ENCODE measurements around the gene MICAL2.

The MICAL2 gene

DNA sequence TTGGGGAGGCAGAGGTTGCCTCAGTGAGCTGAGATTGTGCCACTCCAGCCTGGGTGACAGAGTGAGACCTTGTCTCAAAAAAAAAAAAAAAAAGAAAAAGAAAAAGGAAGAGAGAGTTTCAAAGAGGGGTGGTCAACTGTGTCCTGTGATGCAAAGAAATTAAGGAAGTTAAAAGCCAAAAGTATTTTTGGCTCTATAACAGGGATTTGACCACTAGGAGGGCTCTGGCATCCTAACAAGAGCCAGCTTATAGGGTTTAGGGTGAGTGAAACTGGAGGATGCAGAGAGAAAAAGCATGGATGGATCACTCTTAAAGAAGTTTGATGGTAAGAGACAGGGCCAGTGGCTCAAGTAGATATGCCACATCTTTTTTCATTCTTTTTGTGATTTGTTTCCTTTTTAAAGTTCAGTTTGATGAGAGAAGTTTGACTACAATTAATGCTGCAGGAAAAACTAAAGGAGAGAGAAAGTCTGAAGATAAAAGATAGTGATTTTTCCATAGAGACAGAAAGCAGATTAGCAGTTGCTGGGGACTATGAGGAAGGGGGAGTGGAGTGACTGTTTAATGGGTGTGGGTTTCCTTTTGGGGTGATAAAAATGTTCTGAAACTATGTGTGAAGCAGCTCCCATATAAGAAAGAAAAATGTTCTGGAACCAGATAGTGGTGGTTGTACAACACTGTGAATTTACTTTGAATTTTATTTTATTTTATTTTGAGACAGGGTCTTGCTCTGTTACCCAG is 11.1 kb upstream of the MICAL2 start:
- DNase-seq (ENCODE audit: low spot score), result no peak

DNA sequence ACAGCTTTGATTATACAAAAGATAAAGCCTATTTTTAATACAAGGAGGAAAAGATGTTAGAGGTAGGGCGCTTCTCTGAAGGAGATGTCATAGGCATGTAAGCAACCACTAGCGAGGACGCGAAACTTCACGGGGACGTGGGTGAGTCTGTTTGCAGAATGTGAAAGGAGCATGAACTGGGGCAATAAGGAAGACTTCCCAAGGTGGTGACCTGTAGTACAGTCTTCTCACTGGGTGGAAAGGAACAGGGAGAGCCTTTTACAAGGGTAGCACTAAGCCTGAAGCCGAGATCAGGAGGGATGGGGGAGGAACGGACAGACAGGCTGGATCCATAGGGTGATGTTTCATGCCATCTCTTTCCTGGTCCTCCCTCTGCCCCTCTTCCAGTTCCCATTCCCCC is 10.0 kb upstream of the MICAL2 start:
- no peak for DNase-seq (ENCODE audit: low spot score)

DNA sequence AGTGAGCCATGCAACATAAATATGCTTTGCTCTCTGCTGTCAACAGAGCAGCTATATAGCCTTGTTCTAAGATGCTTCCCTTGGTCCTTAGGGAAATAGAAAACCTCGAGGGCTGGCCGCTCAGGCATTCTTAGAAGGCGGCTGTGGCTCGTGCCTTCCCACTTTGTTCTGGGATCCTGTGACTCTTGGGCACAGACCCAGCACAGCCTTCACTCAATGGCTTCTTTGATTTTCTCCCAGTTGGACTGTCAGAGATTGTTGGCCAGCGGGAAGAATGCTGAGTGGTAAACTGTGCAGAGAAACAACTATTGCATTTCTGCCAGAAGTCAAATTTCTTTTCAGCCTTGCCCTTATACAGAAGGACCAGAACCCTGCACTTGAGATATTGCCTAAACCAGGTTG is 9.5 kb upstream of the MICAL2 start:
- peak; percentile 95 for DNase-seq (ENCODE audit: low spot score)

DNA sequence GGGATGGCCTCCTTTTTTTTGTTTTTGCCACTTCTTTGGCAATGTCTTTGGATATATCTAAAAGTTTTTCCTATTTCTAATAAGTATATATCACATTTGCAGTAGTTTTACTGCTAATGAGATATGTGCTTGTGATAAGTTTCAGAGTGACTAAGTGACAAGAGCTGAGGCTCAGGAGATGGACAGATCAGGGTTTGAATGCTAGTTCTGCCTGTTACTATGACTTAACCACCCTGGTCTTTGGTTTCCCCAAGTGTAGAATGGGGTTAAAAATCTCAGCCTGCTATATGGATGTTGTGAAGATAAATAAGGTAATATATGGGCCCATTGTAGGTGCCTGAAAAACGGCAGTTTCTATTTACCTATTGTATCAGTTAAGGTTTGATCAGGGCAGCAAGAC is 9.1 kb upstream of the MICAL2 start:
- no peak for DNase-seq (ENCODE audit: low spot score)

DNA sequence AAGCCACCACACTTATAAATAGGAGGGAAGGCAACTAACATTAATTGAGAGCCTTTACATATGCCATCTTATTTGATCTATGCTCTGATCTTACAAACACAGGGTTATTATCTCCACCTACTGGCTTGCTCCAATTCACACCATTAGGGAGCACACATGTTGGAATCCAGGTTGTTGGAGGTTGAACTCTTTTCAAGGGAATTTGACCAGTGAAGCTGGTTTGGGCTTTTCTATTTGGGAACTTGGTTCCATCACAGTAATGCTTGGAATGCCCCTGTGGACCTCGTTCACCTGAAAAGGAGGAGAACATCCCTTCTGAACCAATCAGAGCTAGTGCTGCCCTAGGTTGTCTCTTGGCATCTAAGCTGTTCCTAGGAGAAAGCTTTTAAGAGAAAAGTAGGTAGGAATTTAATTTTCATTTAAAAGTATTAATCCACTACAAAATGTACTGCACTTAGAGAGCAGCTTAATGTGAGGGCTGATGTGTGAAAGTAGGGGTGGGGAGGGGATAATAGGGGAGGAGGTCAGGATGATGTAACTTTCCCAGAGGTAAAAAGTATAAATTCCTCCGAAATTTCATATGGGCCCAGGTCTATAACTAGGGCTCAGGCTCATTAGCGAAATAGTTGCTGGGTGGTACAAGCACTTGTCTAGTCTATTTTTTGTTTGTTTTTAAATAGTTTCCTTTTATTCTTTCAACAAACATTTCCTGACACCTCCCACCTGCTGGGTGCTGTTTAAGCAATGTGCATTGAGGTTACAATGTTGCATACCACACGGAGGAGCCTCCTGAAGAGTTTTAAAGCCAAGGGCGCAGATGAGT is 7.6 kb upstream of the MICAL2 start:
- DNase-seq (ENCODE audit: low spot score), result no peak

DNA sequence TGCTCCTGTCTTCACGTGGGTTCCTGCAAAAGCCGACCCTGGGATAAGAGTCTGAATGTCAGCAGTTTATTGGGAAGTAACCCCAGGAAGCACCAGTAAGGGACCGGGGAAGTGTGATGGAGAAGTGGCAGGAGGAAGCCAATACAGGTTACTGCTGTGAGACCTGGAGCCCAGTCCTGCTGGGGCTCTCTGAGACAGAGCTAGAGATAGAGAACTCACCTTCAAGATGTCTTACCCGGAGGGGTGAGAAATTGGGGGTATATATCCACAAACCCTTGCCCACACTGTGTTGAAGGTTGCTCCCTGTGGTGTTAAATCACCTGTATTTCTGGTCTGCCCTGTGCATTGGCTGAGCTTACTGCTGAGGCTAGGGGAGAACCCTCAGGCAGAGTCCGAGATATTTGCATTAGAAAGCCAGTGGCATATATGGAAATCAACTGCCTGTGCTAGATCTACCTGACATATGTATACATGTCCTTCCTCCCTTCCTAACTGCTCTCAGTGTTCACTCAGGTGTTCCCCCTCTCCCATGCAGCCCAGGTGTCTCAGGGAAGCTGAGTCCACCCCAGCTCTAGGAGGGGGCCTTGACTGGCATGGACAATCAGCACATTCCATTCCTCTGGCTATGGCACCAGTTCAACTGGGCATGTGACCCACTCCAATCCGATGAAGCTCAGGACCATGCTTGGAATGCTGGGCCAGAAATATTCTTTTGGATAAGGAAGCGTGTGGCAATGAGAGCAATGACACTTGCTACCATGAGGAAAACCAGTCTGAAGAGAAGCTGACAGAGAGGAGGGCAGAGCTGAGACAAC is 6.8 kb upstream of the MICAL2 start:
- no peak for DNase-seq (ENCODE audit: low spot score)

DNA sequence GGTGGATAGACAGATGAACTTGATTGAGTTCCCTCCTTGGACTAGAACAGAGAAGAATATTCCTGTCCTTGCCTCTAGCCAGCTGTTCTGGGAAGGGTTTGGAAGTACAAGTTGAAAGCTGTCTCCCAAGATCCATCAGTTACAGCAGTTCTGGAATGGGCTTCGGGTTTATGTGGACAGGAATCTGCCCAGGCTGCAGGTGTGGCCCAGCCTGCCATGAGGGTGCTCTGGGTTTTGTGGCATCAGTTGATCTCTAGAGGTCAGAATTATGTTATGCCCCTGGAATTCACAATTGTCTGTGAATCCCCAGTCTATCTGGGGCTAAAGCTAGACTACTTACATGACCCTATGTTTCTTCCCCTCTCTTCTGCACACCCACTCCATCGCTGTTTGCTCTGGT is 4.9 kb upstream of the MICAL2 start:
- DNase-seq (ENCODE audit: low spot score), result no peak

DNA sequence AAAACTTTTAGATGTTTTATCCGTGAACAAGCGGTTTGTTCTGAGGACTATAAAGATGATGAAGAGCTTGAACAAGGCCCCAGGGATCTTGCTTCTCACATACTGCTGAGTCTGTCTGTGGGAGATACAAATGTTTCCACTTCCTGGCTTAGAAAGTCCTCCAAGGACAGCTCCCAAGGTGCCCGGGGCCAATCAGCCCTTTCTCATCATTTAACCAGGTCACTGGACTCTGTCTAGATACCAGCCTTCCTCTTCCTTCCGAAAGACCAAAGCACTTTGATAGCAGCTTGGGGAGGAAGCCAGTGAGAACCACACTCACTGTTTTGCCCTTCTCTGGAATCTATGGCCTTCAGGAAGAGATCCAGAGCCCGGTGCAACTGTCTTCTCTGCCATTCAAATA is 4.3 kb upstream of the MICAL2 start:
- DNase-seq (ENCODE audit: low spot score), result no peak

DNA sequence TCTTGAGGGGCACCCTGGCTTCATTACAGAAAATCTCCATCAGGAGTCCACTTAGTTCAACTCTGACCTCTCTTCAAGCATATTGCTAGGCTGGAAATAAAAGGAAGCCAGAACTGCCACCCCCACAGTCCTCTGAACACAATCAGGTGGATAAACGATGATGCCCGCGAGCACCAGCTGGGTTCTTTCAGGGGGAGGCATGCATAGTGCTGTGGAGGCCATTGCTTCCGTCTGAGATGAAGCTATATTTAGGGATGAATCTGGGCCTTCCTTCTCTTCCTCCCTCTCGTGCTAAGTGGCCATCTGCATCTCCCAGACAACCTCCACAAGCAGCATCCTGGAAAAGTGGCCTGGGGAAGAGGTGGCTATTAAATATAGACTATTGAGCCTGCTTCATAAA is 3.9 kb upstream of the MICAL2 start:
- no peak for DNase-seq (ENCODE audit: low spot score)

DNA sequence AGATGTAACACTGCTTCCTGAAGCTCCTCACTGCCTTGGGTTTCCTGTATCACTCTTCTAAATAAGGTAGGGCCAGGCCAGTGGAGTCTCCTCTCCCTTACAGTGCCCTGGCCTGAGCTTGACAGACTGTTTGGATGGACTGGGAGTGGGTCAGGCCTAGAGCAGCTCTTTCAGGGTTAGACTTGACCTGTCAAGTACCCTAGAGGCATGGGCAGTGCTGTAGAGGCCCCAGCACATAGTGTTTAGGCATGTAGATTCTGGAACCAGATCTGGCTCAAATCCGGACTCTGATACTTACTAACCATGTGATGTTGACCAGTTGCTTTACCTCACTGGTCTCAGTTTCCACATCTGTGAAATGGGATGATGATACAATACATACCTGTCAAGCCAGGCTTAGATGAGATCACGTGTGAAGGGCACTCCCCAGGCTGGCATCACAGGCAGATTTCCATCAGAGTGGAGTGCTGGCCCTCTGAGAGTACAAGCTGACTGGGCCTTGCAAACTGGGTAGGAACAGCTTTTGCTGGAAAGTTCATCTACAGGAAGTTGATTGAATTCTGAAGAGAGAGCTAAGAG is 1.4 kb upstream of the MICAL2 start:
- DNase-seq (ENCODE audit: low spot score), result no peak

DNA sequence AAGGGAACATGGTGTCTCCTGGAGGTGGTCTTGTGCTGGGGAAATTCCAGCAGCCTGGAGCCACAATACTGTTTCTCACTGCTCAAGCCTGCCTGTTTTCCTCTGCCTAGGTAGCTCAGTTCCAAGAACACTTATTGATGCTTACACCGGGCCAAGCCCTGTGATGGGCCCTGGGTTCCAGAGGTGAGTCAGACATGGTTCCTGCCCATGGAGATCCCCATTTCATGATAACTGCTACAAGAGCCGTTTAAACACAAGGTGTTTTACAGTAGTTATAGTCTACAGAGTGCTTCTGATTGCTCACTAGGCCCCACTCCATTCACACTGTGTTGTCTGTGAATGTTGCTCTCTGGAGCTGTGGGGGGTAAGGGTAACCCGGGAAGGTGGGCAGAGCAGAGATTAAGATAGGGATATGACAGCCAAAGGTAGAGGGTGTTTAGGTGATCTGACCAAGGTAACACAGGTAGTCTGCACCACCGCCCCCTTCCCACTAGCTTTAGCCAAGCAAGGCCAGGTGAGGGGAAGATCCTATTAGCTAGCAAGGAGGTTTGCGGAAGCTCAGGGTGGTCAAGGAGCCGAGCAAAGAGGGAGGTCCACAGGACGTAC is 696 bp upstream of the MICAL2 start:
- no peak for DNase-seq (ENCODE audit: low spot score)

DNA sequence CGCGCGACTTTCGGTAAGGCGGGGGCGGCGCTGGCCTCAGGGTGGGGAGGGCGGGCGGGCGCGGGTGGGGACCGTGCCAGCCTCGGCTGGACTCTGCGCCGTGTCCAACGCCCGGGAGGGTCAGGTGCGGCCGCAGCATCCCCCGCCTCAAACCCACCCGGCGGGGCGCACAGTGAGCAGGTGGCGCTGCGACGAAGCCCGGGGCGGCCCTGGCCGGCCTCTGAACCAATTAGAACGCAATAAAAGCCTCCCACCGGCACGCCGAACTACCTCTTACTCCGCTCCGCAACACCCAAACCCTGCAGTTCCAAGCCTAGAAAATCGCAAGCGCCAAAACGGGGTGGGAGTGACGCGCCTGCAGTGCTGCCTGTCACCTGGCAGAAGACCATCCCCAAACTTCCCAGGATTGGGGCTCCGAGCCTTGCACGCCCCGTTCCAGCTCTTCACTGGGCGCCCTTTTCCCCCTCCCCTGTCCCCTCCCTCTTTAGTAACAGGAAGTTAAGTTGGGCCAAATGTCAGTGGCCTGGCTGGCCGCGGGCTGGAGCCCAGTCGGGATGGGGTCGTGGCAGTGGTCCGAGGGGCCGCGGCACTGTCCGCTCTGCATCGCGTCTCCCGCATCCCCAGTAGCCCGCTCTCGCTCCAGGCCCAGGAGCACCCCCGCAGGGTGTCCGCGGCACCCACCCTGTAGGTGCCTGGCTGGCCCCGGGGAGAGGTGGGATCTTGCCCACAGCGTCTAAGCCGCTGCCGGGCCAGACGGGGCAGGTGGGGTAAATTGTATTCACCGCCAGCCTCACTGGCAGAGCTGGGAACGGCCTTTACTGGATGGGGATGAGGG is 541 bp downstream of the MICAL2 start:
- DNase-seq (ENCODE audit: low spot score), result no peak

DNA sequence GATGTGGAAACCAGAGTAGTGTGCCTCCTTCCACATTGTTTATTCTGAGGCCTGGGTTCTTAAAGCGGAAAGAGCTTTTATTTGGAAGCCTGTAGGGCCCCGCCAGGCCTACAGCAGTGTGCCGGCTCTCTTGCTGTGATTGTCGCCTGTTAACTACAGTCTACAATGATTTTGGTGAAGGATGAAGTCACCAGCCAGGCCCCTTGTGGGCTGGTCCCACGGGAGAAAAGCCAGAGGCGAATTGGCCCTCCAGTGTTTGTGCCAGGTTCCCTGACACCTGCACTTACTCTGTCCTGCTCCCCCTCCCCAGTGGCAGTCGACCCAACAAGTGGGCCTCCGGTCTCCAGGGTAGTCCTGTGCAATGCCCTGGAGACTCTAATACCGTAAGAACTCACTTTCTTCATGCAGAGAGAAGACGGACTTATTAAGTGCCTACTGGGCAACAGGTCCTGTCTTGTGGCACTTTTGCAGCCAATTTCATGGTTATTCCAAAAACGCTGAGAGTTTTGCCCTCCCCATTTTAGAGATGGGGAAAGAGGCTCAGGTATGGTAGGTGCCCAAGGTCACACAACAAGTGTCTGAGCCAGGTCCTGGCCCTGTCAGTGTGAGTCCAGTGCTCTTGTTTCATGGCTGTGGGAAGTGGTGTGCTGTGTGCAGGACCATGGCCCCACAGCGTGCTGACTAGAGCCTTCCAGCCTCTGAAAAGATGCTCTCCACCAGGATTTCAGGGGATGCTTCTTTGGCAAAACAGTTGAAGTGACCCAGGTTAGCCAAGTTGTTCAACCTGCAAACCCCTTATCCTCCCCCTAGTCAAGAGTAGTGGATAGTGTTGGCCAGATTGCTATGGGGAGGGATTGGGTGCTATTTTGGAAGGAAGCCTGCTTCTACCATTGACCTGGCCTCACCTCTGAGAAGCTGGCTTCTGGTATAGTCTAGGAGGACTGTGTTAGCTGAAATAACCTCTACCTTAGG is 1.4 kb downstream of the MICAL2 start:
- no peak for DNase-seq (ENCODE audit: low spot score)

DNA sequence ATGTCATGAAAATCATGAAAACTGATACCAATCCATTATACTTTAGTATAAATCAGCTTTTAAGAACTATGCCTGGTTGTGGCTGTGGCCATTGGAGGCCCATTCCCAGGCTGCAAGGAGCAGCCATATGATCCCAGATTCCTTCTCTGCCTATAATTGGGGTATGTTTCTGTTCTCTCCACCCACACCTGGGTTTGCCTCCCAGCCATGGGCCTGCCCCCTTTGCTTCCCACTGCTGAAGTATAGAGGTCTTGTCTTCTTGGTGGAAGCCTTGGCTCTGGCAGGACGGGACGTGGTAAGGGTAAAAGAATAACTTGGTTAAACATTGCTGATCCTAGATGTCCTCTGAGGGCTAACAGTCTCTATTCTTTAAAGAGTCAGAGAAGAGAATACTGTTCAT is 2.4 kb downstream of the MICAL2 start:
- no peak for DNase-seq (ENCODE audit: low spot score)

DNA sequence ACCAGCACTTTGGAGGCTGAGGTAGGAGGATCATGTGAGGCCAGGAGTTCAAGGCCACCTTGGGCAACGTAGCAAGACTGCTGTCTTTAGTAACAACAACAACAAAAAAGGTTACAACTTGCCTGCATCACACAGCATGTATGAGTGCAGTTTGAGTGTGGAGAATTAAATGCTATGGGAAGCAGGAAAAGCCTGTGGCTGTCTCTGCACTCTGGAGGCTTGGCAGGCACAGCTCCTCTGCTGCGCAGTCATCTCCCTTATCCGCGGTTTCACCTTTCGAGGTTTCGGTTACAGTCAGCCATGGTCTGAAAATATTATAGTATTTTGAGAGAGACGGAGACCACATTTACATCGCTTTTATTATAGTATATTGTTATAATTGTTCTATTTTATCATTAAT is 2.9 kb downstream of the MICAL2 start:
- DNase-seq (ENCODE audit: low spot score), result no peak

DNA sequence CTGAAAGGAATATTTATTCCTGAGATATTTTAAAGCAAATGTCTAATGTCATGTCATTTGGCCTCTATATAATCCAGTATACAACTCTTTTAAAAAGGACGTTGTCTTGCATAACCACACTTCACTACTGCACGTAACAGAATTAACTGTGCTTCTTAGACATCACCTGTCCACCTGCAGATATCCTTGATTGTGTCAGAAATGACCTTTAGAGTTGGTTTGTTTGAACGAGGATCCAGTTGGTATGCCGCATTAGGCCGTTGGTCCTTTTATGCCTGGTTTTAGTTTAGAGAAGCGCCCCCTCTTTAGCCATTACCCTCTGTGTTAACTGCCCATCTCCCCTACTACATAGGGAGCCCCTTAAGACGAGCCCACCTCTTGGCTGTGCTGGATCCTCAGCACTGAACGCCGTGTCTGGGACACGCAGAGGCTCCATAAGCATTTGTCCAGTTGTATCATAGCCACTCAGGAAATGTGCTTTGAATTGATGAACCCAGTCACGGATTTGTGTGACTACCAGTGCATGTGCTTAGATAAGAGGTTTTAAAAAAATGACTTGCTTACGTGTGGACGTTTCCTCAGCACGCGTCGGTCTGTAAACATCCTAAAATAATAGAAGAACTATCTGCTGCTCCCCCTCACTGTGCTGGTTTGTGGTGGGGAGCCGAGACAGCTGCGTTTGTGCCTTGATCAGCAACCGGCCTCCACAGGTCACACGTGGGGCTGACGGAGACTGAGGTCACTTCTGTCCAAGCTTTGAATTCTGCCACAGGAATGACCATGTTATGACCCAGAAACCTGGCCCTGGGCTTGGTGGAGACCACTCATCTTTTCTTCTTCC is 4.0 kb downstream of the MICAL2 start:
- no peak for DNase-seq (ENCODE audit: low spot score)

DNA sequence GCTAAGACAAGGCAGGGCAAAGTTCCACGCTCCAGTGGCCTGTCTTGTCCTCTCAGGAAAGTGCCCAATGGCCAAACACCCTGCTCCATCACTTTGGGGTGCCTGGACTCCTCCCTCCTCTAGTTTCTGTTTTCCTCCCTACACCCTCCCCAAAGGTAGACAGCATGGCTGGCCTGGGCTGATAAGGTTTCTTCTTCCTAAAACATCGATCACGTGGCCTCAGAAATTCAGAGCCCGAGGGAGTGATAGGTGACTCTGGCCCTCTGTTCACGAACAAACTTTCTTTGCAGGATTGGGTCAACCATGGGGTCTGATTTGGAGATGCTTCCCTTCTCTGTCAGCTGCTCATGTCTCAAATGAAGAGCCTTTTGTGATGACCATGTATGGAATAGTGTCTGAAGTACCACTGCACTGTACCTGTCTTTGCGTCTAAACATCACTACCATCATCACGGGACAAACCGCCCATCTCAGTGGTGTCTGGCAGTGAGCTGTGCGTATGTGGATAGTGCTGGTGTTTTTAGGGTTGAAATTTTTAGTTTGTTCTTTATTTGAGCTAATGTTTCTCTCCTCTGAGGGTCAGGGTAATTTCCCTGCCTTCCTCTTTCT is 6.1 kb downstream of the MICAL2 start:
- DNase-seq (ENCODE audit: low spot score), result no peak

DNA sequence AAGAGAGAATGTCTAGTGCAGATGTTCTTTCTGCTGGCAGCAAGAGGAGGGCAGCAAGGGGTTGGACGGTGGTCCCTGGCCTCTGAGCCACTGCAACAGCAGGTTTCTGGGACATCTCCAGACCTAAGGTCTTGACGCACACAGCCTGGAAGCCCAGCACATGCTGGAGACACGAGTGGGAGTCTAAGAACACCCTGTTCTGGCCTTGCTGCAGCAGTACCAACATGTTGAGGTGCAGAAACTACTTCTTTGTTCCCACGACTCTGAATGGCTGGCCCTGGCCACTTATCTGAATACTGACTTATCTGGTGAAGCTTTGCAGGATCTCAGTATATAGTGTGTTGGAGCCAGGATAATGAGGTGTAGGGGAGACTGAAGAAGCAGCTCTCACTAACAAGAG is 6.8 kb downstream of the MICAL2 start:
- DNase-seq (ENCODE audit: low spot score), result no peak

DNA sequence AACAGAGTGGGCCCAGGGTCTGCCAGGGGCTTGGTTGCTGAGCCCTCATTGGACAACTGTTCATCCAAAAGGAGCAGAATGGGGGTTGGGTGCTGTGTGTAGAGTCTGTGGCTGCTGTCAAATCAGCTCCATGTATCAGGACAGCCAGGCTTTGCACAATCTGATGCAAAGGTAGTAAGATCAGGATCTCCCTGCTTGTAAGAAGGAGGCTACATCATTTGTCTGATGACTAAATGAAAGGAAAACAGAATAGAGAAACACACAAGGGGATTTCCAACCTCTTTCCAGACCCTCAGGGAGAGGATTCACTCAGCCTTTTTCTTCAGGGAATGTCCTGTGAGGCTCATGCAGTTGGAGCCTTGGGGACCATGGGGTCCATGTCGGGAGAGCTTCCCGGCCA is 7.2 kb downstream of the MICAL2 start:
- DNase-seq (ENCODE audit: low spot score), result no peak

Data from COLO829 (cell line).